Duodenal mucosa (tissue), 2 donors: Measurements from ENCODE around the gene ROPN1L.

Experiments
- H3K27ac ChIP-seq: one replicate; pipeline ENCODE4 v1.7.0; 2013; ENCODE audit warnings: low read depth, low read length
- H3K27me3 ChIP-seq, 2 donors: one replicate each; pipeline ENCODE4 v1.7.0; 2013; ENCODE audit warnings: low read length in 2 of 2, control low read depth in 1 of 2; ENCODE audit not compliant: insufficient read depth in 2 of 2, control insufficient read depth in 1 of 2
- H3K36me3 ChIP-seq, 2 donors: one replicate each; pipeline ENCODE4 v1.7.0; 2013; ENCODE audit warnings: low read length in 2 of 2, control low read depth in 1 of 2; ENCODE audit not compliant: insufficient read depth in 2 of 2, control insufficient read depth in 1 of 2
- H3K4me1 ChIP-seq, 2 donors: one replicate each; pipeline ENCODE4 v1.7.0; 2013; ENCODE audit warnings: low read length in 2 of 2, control low read depth in 1 of 2; ENCODE audit not compliant: insufficient read depth in 2 of 2, control insufficient read depth in 1 of 2
- H3K4me3 ChIP-seq, 2 donors: one replicate each; pipeline ENCODE4 v1.7.0; 2013; ENCODE audit warnings: low read length in 2 of 2, low read depth in 1 of 2
- H3K9ac ChIP-seq, 2 donors: one replicate each; pipeline ENCODE4 v1.7.0; 2013; ENCODE audit warnings: low read length in 2 of 2, low read depth in 1 of 2
- H3K9me3 ChIP-seq, 2 donors: one replicate each; pipeline ENCODE4 v1.7.0; 2013; ENCODE audit warnings: low read length in 2 of 2, control low read depth in 1 of 2; ENCODE audit not compliant: control insufficient read depth in 1 of 2

Gene ROPN1L

DNA sequence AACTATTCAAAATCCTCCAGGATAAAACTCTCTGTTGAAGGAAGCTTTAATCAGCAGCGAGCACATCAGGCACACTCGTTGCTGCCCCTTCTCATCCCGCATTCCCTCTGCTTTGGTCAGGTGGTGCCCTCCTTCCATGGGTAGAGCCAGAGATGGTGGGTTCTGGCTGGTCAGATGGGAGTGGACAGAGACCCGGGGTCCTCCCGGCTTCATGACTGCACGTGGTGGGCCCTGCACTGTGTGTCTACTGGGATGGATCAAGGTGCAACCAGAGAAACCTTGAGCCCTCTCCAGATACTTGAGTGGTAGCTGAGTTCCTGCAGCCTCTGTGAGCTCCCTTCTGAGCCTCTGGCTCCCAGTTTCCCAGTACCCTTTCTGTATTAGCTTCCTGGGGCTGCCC, 36.3 kb downstream of the ROPN1L start:
- no peak overlapping the region for H3K27ac ChIP-seq
- H3K9me3 ChIP-seq, result no peaks in the 10 kb centered on the region
- no peak overlapping the region for H3K9ac ChIP-seq
- no peaks in the 10 kb centered on the region for H3K27me3 ChIP-seq
- peaks cover 20 to 26% of the 10 kb centered on the region in 2 donors for H3K4me1 ChIP-seq
- H3K36me3 ChIP-seq, result no peaks in the 10 kb centered on the region
- H3K4me3 ChIP-seq, result no peak overlapping the region

DNA sequence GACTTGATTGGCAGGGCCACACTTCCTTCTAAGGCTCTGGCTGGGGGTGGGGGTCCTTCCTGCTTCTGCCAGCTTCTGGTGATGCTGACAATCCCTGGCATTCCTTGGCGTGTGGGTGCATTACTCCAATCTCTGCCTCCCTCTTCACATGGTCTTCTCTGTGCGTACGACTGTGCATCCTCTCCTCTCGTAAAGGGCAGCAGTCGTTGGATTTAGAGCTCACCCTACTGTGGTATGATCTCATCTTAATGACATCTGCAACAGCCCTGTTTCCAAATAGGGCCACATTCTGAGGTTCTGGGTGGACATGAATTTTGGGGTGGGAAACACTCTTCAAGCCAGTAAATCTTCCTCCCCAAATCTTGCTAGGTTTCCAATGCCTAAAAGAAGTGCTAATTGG, 36.8 kb downstream of the ROPN1L start:
- H3K9me3 ChIP-seq, result no peaks in the 10 kb centered on the region
- no peaks in the 10 kb centered on the region for H3K36me3 ChIP-seq
- H3K27me3 ChIP-seq, result no peaks in the 10 kb centered on the region
- H3K9ac ChIP-seq, result no peak overlapping the region
- peaks cover 20 to 26% of the 10 kb centered on the region in 2 donors for H3K4me1 ChIP-seq
- H3K4me3 ChIP-seq, result no peak overlapping the region
- H3K27ac ChIP-seq, result no peak overlapping the region

DNA sequence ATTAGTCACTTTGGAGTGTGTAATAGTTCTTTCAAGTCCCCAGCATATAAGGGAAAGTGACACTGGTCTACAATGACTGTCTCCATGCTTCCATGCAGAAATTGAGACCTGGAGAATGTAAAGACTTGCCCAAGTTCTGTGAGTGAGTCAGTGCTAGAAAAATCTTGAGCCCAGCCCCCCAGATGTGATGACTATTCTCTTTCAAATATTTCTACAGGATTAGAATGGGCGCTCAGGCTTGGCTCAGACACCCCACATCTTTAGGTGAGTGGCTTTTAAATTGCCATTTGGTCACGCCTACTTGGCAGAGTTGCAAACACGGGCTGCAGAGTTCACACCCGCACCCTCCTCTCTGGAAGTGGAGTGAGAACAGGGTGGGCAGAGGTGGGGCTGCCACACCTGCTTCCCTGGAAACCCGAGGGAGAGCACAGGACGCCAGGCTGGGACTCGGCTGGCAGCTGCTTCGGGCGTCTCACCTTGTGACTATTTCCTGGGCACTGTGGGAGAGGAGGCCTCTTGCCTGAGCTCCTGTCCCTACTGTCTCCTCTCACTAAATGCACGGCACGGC, 37.6 kb downstream of the ROPN1L start:
- Histone ChIP-seq H3K4me1 (peaks cover 20 to 26% of the 10 kb centered on the region in 2 donors), H3K4me3 (no peak overlapping the region), H3K27me3 (no peaks in the 10 kb centered on the region)

DNA sequence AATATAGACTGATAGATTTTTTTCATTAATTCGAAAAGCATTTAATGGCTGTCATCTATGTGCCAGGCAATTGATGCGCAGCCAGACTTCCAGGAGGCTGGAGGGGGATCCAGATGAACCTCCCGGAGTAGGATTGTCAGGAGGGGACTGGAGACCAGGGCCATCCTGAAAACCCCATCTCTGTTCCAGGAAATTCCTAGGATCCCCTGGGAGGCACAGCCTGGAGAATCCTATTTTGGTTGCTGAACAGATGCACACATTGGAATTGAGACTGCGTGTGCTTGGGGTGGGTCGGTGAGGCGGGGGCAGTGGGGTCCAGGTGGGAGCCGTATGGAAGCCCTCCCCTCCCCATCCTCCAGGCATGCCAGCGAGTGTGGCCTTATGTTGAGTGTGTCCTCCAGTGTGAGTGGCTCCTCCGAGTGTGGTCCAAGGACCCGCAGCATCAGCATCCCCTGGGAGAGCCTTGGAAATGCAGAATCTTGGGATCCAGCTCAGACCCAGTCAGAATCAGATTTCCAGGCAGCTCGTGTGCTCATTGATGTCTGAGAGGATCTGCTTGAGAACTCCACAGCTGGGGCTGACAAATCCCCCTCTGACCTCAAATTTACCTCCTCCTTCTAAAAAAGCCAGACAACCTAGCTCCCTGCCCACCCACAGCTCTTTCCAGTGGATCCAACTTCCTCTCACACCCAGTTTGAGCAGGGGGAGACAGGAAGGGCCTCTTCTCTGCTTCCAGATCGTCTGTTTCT, 38.7 kb downstream of the ROPN1L start:
- H3K27ac ChIP-seq, result no peak overlapping the region
- H3K9ac ChIP-seq, result no peak overlapping the region
- no peaks in the 10 kb centered on the region for H3K9me3 ChIP-seq
- no peaks in the 10 kb centered on the region for H3K36me3 ChIP-seq
- no peaks in the 10 kb centered on the region for H3K27me3 ChIP-seq
- peaks cover 31 to 33% of the 10 kb centered on the region in 2 donors for H3K4me1 ChIP-seq
- no peak overlapping the region for H3K4me3 ChIP-seq

More for the DNA sequence above, 37.6 kb downstream of the ROPN1L start:
- H3K9me3 ChIP-seq, result no peaks in the 10 kb centered on the region
- no peak overlapping the region for H3K27ac ChIP-seq
- H3K9ac ChIP-seq, result no peak overlapping the region
- no peaks in the 10 kb centered on the region for H3K36me3 ChIP-seq

DNA sequence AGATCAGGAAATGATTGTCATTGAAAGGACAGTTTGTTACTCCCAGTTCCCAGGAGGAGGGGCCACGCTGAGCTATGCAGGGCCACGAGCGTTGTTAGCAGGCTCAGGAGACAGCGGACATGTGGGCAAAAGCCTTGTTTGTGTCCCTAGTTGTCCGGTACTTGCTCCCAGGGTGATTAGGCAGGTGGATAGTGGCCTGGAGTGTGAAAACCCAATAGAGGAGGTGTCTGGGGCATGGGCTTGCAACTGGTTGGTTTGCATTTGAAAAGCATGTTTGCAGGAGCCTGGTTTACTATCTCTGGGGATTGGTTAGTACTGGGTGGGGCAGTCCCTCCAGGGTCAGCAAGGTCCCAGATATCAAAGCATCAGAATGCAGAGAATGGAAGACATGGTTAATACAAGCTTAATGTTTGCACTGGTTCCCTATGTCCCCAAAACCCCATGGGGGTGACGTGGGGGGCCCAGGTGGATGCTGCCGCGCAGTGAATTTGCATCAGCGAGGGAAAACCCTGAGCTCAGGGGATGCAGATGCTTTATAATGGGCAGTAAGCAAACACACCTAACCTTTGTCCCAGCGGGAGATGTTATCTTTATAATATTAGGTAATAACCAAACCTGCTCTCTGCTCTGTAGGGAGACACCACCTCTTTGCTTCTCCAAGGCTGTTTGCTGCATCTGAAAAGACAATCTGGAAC, 39.7 kb downstream of the ROPN1L start:
- Histone ChIP-seq H3K9me3 (no peaks in the 10 kb centered on the region), H3K36me3 (no peaks in the 10 kb centered on the region), H3K4me3 (peak overlapping the region in 1 of 2 donors; percentile 28), H3K27ac (no peak overlapping the region), H3K27me3 (no peaks in the 10 kb centered on the region), H3K4me1 (peaks cover 33 to 35% of the 10 kb centered on the region in 2 donors), H3K9ac (no peak overlapping the region)

DNA sequence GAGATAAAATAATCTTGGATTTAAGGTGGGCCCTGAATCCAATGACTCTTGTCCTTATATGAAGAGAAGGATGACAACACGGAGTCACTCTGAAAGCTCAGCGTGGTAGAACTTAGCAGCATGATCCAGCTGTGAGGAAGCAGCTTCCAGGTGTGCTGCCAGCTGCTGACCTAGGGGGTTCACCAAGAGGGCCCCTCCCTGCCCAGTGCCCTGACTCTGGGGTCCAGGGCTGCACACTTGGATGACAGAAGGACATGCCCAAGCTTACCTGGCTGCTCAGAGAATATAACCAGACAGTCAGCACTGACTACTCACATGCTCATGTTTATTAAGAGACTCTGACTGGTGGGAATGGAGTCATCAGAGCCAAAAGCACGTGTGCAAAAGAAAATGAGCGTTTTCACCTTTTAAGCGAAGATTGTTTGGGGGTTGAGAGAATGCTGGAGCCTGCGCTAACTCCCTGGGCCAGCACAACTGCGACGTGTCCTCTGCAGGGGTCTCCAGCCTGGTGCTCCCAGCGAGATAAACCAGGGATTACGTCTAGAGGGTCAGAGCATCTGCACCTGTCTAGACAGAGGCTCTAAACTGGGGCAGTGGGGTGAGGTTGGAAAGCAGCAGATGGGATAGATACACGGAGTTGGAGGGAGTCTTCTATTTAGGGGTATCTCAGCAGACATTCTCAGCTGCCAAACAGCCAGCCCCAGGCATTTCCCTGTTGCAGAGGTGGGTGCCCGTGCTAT, 41.3 kb downstream of the ROPN1L start:
- Histone ChIP-seq H3K4me3 (no peak overlapping the region), H3K9ac (no peak overlapping the region), H3K9me3 (no peaks in the 10 kb centered on the region), H3K4me1 (peaks cover 34 to 35% of the 10 kb centered on the region in 2 donors), H3K36me3 (no peaks in the 10 kb centered on the region), H3K27me3 (no peaks in the 10 kb centered on the region), H3K27ac (no peak overlapping the region)

DNA sequence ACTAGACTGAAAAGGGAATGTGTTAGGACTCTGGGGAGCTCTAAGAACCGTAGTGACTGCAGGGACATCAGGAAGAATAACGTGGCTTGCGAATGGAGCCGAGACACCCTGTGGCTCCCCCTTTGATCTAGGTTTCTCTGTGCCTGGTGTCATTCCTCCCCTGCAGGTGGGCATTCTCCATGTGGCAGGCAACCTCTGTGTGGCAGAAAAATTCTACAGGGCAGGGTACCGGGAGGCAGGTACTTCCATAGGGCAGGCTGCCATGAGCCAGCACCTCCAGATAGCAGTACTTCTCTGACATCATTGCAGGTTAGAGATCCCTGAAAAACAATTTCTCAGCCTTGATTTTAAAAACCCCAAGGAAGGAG, 43.1 kb downstream of the ROPN1L start:
- H3K27ac ChIP-seq, result no peak overlapping the region
- H3K9ac ChIP-seq, result no peak overlapping the region
- no peaks in the 10 kb centered on the region for H3K27me3 ChIP-seq
- peaks cover 30 to 35% of the 10 kb centered on the region in 2 donors for H3K4me1 ChIP-seq
- no peaks in the 10 kb centered on the region for H3K9me3 ChIP-seq
- no peaks in the 10 kb centered on the region for H3K36me3 ChIP-seq
- peak overlapping the region in 1 of 2 donors; percentile 25 for H3K4me3 ChIP-seq

DNA sequence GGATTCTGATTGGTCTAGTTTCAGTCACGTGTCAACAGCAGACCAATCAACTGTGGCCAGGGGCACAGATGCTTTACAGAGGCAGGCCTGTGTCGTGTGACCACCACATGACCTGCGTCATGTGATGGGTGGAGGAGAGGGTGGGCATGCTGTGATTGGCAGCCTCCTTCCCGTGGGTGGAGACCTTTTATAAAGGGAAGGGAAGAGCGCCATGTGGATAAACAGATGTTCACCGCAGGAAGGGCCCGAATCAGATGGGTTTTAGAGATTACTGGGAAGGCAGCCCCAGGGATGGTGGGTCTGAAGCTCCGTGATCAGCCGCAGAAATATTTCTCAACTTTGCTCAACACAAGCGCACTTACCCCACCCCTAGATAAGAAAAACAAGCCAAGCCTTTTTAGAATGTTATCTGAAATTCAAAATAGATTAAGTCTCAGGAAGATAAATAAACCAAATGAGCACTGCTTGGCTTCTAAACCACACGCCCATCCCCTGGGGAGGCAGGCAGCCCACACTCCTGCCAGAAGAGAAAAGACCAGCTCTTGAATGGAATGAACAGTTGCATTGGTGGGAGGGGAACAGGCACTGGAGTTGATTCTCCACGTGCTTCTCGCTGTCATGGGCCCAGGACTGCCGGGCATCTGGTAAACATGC, 43.6 kb downstream of the ROPN1L start:
- Histone ChIP-seq H3K36me3 (no peaks in the 10 kb centered on the region), H3K9me3 (no peaks in the 10 kb centered on the region), H3K27me3 (no peaks in the 10 kb centered on the region), H3K9ac (no peak overlapping the region), H3K27ac (no peak overlapping the region), H3K4me1 (peaks cover 27 to 30% of the 10 kb centered on the region in 2 donors), H3K4me3 (peak overlapping the region in 1 of 2 donors; percentile 25)

DNA sequence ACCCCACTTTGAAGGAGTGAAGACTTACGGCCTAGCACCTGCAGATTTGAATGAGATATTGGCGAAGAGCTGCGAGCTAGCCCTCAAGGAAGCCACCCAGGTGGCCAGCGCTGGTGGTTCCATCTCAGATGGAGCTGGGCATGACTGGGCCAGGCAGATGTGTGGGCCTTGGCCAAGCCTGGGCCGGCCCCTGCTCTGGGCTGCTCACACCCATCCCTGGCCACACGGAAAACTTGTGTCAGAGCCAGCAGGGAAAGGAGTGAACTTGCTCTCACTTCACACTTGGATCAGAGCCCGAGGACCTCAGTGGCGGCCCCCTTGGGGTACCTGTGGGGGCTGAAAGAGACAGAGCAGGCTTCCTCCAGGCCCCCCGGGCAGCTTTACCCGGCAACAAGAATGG, 44.2 kb downstream of the ROPN1L start:
- no peaks in the 10 kb centered on the region for H3K27me3 ChIP-seq
- no peaks in the 10 kb centered on the region for H3K9me3 ChIP-seq
- no peak overlapping the region for H3K27ac ChIP-seq
- H3K4me3 ChIP-seq, result no peak overlapping the region
- H3K36me3 ChIP-seq, result no peaks in the 10 kb centered on the region
- no peak overlapping the region for H3K9ac ChIP-seq
- peaks cover 21 to 24% of the 10 kb centered on the region in 2 donors for H3K4me1 ChIP-seq
